ENCODE data around the gene SGTB. TPM values are rescaled to one million over a fixed set of nuclear protein-coding genes. Genes with fewer than 3 reads are reported as not detected.

Gene SGTB
- total and polyA plus RNA-seq, 2 of the 8 experiments (the other 6 are each of a cell fraction or from before 2014, with no cell fraction given): 2.2 to 18.7 TPM

- TF ChIP-seq GTF2F1 (IDR thresholded peaks at IDR 0.05; ENCODE audit: borderline replicate concordance, low read depth, low read length): no peak
- TF ChIP-seq EGR1 (IDR thresholded peaks at IDR 0.05; ENCODE audit: borderline replicate concordance, low read depth, low read length): no peak
- no peak for TF ChIP-seq TAF1 (IDR thresholded peaks at IDR 0.05; ENCODE audit: low read depth, low read length)
- TF ChIP-seq ASH2L (IDR thresholded peaks at IDR 0.05; ENCODE audit: low read length): no peak
- peaks cover 2 to 19% (median 12%) of the 10 kb centered on the region in 4 experiments; a peak in 7 of 8 replicates for H3K36me3 ChIP-seq (ENCODE audit: control insufficient read depth in 2 of 4, insufficient read depth in 4 of 4, low read length in 3 of 4)
- ChIA-PET CTCF (ENCODE audit: partially characterized antibody) (no interaction called here), POLR2A (ENCODE audit: partially characterized antibody) (interaction anchor here (1.2 kb wide), 1 partner anchor 125 kb away, joined by 3 read pairs; no protein-coding TSS in a partner anchor)
- H2BK15ac ChIP-seq (ENCODE audit: low read length): no peak overlapping the region
- no peak overlapping the region for H4K5ac ChIP-seq (ENCODE audit: insufficient read length, low read depth, low read length)
- H3K4me3 ChIP-seq (ENCODE audit: extremely low read depth in 1 of 4, insufficient read depth in 2 of 4, low read depth in 3 of 4, low read length in 4 of 4): no peak overlapping the region
- H3K14ac ChIP-seq (ENCODE audit: insufficient read length): no peak overlapping the region
- no peak overlapping the region for H2BK120ac ChIP-seq (replicated peaks; ENCODE audit: low read depth, low read length)
- no peak overlapping the region for H3K56ac ChIP-seq (replicated peaks; ENCODE audit: insufficient read length, low read depth, low read length)
- no peak overlapping the region for H3K18ac ChIP-seq (ENCODE audit: extremely low read depth, low read length)
- H3K23ac ChIP-seq (ENCODE audit: insufficient read length): no peak overlapping the region
- FAIRE-seq: no peak
- no peak overlapping the region for H3K4me2 ChIP-seq (ENCODE audit: insufficient read depth in 1 of 2, low read depth in 2 of 2, low read length in 2 of 2)
- no peak overlapping the region for H2BK20ac ChIP-seq (ENCODE audit: low read length)
- no peaks in the 10 kb centered on the region for H3K79me2 ChIP-seq (ENCODE audit: control insufficient read depth in 1 of 2, insufficient read depth in 2 of 2, low read length in 2 of 2)
- no peak for DNase-seq (ENCODE audit: low read depth in 1 of 2, low spot score in 2 of 2)
- H3K9ac ChIP-seq (replicated peaks in 1 of 4; ENCODE audit: extremely low read depth in 1 of 4, low read depth in 3 of 4, low read length in 3 of 4): no peak overlapping the region
- H3K9me3 ChIP-seq (ENCODE audit: insufficient read depth in 2 of 2, low read depth in 1 of 2, low read length in 1 of 2): no peaks in the 10 kb centered on the region
- no peak overlapping the region for H4K91ac ChIP-seq (replicated peaks; ENCODE audit: insufficient read length, low read length)
- no peak overlapping the region for H2BK12ac ChIP-seq (ENCODE audit: low read depth, low read length)
- peaks cover 0 to 5% of the 10 kb centered on the region in 2 experiments for H4K20me1 ChIP-seq (replicated peaks in 1 of 2; ENCODE audit: control insufficient read depth in 1 of 2, insufficient read depth in 2 of 2, low read length in 2 of 2)
- peaks cover 2% of the 10 kb centered on the region; the same call in 1 of the 2 replicates for H3K79me1 ChIP-seq (ENCODE audit: low read depth, low read length)
- no peak overlapping the region for H3K27ac ChIP-seq (ENCODE audit: low read depth, low read length)
- H2AK5ac ChIP-seq (ENCODE audit: low read depth, low read length): no peak overlapping the region
- H2AFZ ChIP-seq (ENCODE audit: low read length): no peak overlapping the region
- peaks cover 0 to 5% (median 0%) of the 10 kb centered on the region in 4 experiments; a peak in 2 of 7 replicates for H3K4me1 ChIP-seq (replicated peaks in 1 of 4; ENCODE audit: control insufficient read depth in 3 of 4, insufficient read depth in 4 of 4, low read length in 3 of 4)
- H3K4ac ChIP-seq (replicated peaks; ENCODE audit: insufficient read length, low read depth, low read length): no peak overlapping the region
- H3K27me3 ChIP-seq (replicated peaks in 1 of 4; ENCODE audit: control insufficient read depth in 3 of 4, extremely low read depth in 1 of 4, insufficient read depth in 3 of 4, low read length in 3 of 4): no peaks in the 10 kb centered on the region
- H3K23me2 ChIP-seq (ENCODE audit: low read depth, low read length): no peaks in the 10 kb centered on the region
- H2BK5ac ChIP-seq (ENCODE audit: low read depth, low read length): no peak overlapping the region
- H4K8ac ChIP-seq (ENCODE audit: extremely low read depth, insufficient read depth, low read length): no peak overlapping the region
- 85% methylated on average over 1 of the region's 1 CpG; no CpG with 5 or more reads in 1 of the 2 experiments for WGBS, 2 experiments (ENCODE audit: extremely low coverage in 1 of 2, insufficient coverage in 1 of 2, insufficient read length in 1 of 2, insufficient replicate concordance in 2 of 2, low coverage in 1 of 2, low lambda C conversion rate in 2 of 2, missing lambda C conversion rate in 1 of 2)
These were observed 47.6 kb upstream of the SGTB start for GRCh38 chr5:65769539-65769938.
